GM23338 (cell line): ENCODE results near the gene PKD2L2. TPM values are rescaled to one million over a fixed set of nuclear protein-coding genes. Genes with fewer than 3 reads are reported as not detected.

Experiments
- ATAC-seq: fragments of 200-7000 bp; cut with Tn5 transposase; 3 replicates; pipeline ENCODE4 v1.9.1; 2020
- DNase-seq: peaks from one replicate; pipeline ENCODE4 v3.0.0-alpha.2; 2015; ENCODE audit warnings: low spot score
- H2AFZ ChIP-seq: fragments of 200-600 bp; sonication (generic); 2 replicates; pipeline ENCODE4 v1.8.0; 2016; ENCODE audit warnings: antibody characterized with exemption, mild to moderate bottlenecking, moderate library complexity
- H3F3A ChIP-seq: fragments of 200-600 bp; sonication (generic); replicated peaks from 2 replicates; pipeline ENCODE4 v1.8.0; 2017; ENCODE audit warnings: antibody characterized with exemption, mixed run types, low read depth
- H3K27ac ChIP-seq: fragments of 200-600 bp; sonication (generic); 2 replicates; pipeline ENCODE4 v1.6.1; 2016; ENCODE audit warnings: low read depth
- H3K27me3 ChIP-seq: fragments of 200-600 bp; sonication (generic); 2 replicates; pipeline ENCODE4 v1.8.0; 2016; ENCODE audit warnings: mild to moderate bottlenecking, mixed run types, moderate library complexity; ENCODE audit not compliant: insufficient read depth
- H3K36me3 ChIP-seq: fragments of 200-600 bp; sonication (generic); 2 replicates; pipeline ENCODE4 v1.8.0; 2016; ENCODE audit warnings: mild to moderate bottlenecking; ENCODE audit not compliant: insufficient read depth
- H3K4me1 ChIP-seq: fragments of 200-600 bp; sonication (generic); 2 replicates; pipeline ENCODE4 v1.8.0; 2016; ENCODE audit warnings: mild to moderate bottlenecking, moderate library complexity; ENCODE audit not compliant: insufficient read depth
- H3K4me2 ChIP-seq: fragments of 200-600 bp; sonication (generic); 2 replicates; pipeline ENCODE4 v1.7.1; 2017; ENCODE audit warnings: mixed run types
- H3K4me3 ChIP-seq: fragments of 200-600 bp; sonication (generic); 2 replicates; pipeline ENCODE4 v1.6.1; 2016; ENCODE audit warnings: mixed run types
- H3K79me2 ChIP-seq: fragments of 200-600 bp; sonication (generic); replicated peaks from 2 replicates; pipeline ENCODE4 v1.8.0; 2017; ENCODE audit warnings: mild to moderate bottlenecking; ENCODE audit not compliant: insufficient read depth
- H3K9me2 ChIP-seq: fragments of 200-600 bp; sonication (generic); 2 replicates; pipeline ENCODE4 v1.8.0; 2017; ENCODE audit not compliant: insufficient read depth
- H4K20me1 ChIP-seq: fragments of 200-600 bp; sonication (generic); replicated peaks from 2 replicates; pipeline ENCODE4 v1.8.0; 2017; ENCODE audit warnings: mild to moderate bottlenecking; ENCODE audit not compliant: insufficient read depth
- H3K27ac Mint-ChIP-seq: 2 replicates; pipeline ENCODE4 v1.8.0; 2020; ENCODE audit warnings: inconsistent platforms, mild to moderate bottlenecking, moderate library complexity, mixed read lengths
- H3K27me3 Mint-ChIP-seq: 3 replicates; pipeline ENCODE4 v1.8.0; 2022; ENCODE audit warnings: low read depth, mild to moderate bottlenecking, moderate library complexity, mixed read lengths, inconsistent platforms; ENCODE audit not compliant: insufficient read depth, poor library complexity
- H3K36me3 Mint-ChIP-seq: 3 replicates; pipeline ENCODE4 v1.8.0; 2021; ENCODE audit warnings: low read depth, mild to moderate bottlenecking, inconsistent platforms, moderate library complexity, mixed read lengths
- H3K4me1 Mint-ChIP-seq: 3 replicates; pipeline ENCODE4 v1.8.0; 2020; ENCODE audit warnings: mild to moderate bottlenecking, inconsistent platforms, mixed read lengths
- H3K4me3 Mint-ChIP-seq: 3 replicates; pipeline ENCODE4 v1.8.0; 2021; ENCODE audit warnings: moderate library complexity, mild to moderate bottlenecking, inconsistent platforms, mixed read lengths
- H3K9me3 Mint-ChIP-seq: 3 replicates; pipeline ENCODE4 v1.8.0; 2020; ENCODE audit warnings: moderate library complexity, mild to moderate bottlenecking, inconsistent platforms, mixed read lengths
- CREB1 ChIP-seq: fragments of 250-450 bp; sonication (Bioruptor Pico); IDR thresholded peaks from 2 replicates; pipeline ENCODE4 v1.5.0; 2020; ENCODE audit warnings: low read depth, mild to moderate bottlenecking, moderate library complexity
- ETS1 ChIP-seq: IDR thresholded peaks from 2 replicates; pipeline ENCODE4 v1.6.1; 2016; ENCODE audit warnings: antibody characterized with exemption
- EZH2 ChIP-seq: fragments of 200-600 bp; sonication (generic); IDR thresholded peaks from one replicate; pipeline ENCODE4 v1.8.0; 2017; ENCODE audit warnings: antibody characterized with exemption, mild to moderate bottlenecking, low read depth; ENCODE audit not compliant: unreplicated experiment
- EZH2phosphoT487 ChIP-seq: fragments of 200-600 bp; sonication (generic); IDR thresholded peaks from one replicate; pipeline ENCODE4 v1.8.1; 2018; ENCODE audit warnings: antibody characterized with exemption; ENCODE audit not compliant: unreplicated experiment
- JUNB ChIP-seq: IDR thresholded peaks from one replicate; pipeline ENCODE4 v1.6.1; 2016; ENCODE audit warnings: antibody characterized with exemption; ENCODE audit not compliant: unreplicated experiment
- NANOG ChIP-seq: IDR thresholded peaks from 2 replicates; pipeline ENCODE4 v1.6.1; 2016; ENCODE audit warnings: antibody characterized with exemption, borderline replicate concordance
- POLR2AphosphoS5 ChIP-seq: IDR thresholded peaks from 2 replicates; pipeline ENCODE4 v1.6.1; 2016; ENCODE audit warnings: antibody characterized with exemption, low read depth
- STAT1 ChIP-seq: IDR thresholded peaks from one replicate; pipeline ENCODE4 v1.6.1; 2016; ENCODE audit warnings: antibody characterized with exemption; ENCODE audit not compliant: unreplicated experiment
- ZNF331 ChIP-seq: fragments of 250-450 bp; sonication (Bioruptor Pico); IDR thresholded peaks from 2 replicates; pipeline ENCODE4 v1.5.0; 2020; ENCODE audit warnings: low read depth, mild to moderate bottlenecking, moderate library complexity
- ZNF462 ChIP-seq: fragments of 250-450 bp; sonication (Bioruptor Pico); IDR thresholded peaks from 2 replicates; pipeline ENCODE4 v1.5.0; 2020; ENCODE audit warnings: mild to moderate bottlenecking, moderate library complexity
- polyA plus RNA-seq: library from polyadenylated mRNA; unstranded; fragments of >200 nt; fragmentation: Nextera tagmentation; extraction: Ambion mirVana; gene quantifications from 2 replicates; pipeline ENCODE4 v1.2.1, GENCODE V29; 2016
- total RNA-seq: library from RNA; depleted of rRNA; stranded (reverse); fragments of >200 nt; shearing (Covaris generic); gene quantifications from 2 replicates; pipeline ENCODE4 v1.2.3, GENCODE V29; 2014
- TF ChIP-seq, protein P1 (sequence below): IDR thresholded peaks from one replicate; pipeline ENCODE4 v1.6.1; 2018; ENCODE audit warnings: antibody characterized with exemption; ENCODE audit not compliant: unreplicated experiment
- TF ChIP-seq, protein P2 (sequence below), 2 experiments: fragments of 200-600 bp in 1 of 2; sonication (generic) in 1 of 2; conservative IDR thresholded peaks; 2 replicates each; pipeline versions ENCODE4 v1.5.1 to v1.6.1; 2016 to 2017; ENCODE audit warnings: antibody characterized with exemption in 2 of 2, low read depth in 2 of 2, mild to moderate bottlenecking in 2 of 2, moderate library complexity in 1 of 2

The PKD2L2 gene
- total and polyA plus RNA-seq, 2 experiments from 2014 or later: 0.16 TPM; not detected in 1

- no peaks in the 10 kb centered on the region for H3K27me3 ChIP-seq
- no peak overlapping the region for H3K4me2 ChIP-seq
- no peak overlapping the region for H3K4me3 Mint-ChIP-seq
- H3K79me2 ChIP-seq: no peaks in the 10 kb centered on the region
- no peak overlapping the region for H3K4me3 ChIP-seq
- TF ChIP-seq JUNB: no peak
- TF ChIP-seq POLR2AphosphoS5: no peak
- TF ChIP-seq EZH2: no peak
- TF ChIP-seq ZNF462 (CRISPR knock-in tag): no peak
- TF ChIP-seq NANOG: no peak
- TF ChIP-seq CREB1: no peak
- TF ChIP-seq, protein P1, sequence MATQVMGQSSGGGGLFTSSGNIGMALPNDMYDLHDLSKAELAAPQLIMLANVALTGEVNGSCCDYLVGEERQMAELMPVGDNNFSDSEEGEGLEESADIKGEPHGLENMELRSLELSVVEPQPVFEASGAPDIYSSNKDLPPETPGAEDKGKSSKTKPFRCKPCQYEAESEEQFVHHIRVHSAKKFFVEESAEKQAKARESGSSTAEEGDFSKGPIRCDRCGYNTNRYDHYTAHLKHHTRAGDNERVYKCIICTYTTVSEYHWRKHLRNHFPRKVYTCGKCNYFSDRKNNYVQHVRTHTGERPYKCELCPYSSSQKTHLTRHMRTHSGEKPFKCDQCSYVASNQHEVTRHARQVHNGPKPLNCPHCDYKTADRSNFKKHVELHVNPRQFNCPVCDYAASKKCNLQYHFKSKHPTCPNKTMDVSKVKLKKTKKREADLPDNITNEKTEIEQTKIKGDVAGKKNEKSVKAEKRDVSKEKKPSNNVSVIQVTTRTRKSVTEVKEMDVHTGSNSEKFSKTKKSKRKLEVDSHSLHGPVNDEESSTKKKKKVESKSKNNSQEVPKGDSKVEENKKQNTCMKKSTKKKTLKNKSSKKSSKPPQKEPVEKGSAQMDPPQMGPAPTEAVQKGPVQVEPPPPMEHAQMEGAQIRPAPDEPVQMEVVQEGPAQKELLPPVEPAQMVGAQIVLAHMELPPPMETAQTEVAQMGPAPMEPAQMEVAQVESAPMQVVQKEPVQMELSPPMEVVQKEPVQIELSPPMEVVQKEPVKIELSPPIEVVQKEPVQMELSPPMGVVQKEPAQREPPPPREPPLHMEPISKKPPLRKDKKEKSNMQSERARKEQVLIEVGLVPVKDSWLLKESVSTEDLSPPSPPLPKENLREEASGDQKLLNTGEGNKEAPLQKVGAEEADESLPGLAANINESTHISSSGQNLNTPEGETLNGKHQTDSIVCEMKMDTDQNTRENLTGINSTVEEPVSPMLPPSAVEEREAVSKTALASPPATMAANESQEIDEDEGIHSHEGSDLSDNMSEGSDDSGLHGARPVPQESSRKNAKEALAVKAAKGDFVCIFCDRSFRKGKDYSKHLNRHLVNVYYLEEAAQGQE: no peak
- TF ChIP-seq, protein P2, sequence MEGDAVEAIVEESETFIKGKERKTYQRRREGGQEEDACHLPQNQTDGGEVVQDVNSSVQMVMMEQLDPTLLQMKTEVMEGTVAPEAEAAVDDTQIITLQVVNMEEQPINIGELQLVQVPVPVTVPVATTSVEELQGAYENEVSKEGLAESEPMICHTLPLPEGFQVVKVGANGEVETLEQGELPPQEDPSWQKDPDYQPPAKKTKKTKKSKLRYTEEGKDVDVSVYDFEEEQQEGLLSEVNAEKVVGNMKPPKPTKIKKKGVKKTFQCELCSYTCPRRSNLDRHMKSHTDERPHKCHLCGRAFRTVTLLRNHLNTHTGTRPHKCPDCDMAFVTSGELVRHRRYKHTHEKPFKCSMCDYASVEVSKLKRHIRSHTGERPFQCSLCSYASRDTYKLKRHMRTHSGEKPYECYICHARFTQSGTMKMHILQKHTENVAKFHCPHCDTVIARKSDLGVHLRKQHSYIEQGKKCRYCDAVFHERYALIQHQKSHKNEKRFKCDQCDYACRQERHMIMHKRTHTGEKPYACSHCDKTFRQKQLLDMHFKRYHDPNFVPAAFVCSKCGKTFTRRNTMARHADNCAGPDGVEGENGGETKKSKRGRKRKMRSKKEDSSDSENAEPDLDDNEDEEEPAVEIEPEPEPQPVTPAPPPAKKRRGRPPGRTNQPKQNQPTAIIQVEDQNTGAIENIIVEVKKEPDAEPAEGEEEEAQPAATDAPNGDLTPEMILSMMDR (conservative IDR thresholded peaks at IDR 0.05; ENCODE audit: low read depth in 2 of 2): no peak
- TF ChIP-seq ETS1: no peak
- no peak for TF ChIP-seq ZNF331 (CRISPR knock-in tag)
- TF ChIP-seq STAT1: no peak
- no peak for TF ChIP-seq EZH2phosphoT487
- no peaks in the 10 kb centered on the region for H3K9me2 ChIP-seq
- ATAC-seq (no peak), DNase-seq (no peak)
- no peaks in the 10 kb centered on the region for H3K9me3 Mint-ChIP-seq
- H3K27ac Mint-ChIP-seq: no peak overlapping the region
- no peak overlapping the region for H3K27ac ChIP-seq
- no peaks in the 10 kb centered on the region for H3K4me1 Mint-ChIP-seq
- H2AFZ ChIP-seq: no peak overlapping the region
- no peaks in the 10 kb centered on the region for H3K27me3 Mint-ChIP-seq
- H4K20me1 ChIP-seq: no peaks in the 10 kb centered on the region
- H3K36me3 ChIP-seq: no peaks in the 10 kb centered on the region
- H3K36me3 Mint-ChIP-seq: no peaks in the 10 kb centered on the region
- H3F3A ChIP-seq: no peaks in the 10 kb centered on the region
- H3K4me1 ChIP-seq: no peaks in the 10 kb centered on the region
These were observed 16.8 kb upstream of the PKD2L2 start for GRCh38 chr5:137872466-137872865.
